Spleen (tissue), 11 donors: ENCODE measurements around the gene PEX1. TPM values are rescaled to one million over a fixed set of nuclear protein-coding genes. Genes with fewer than 3 reads are reported as not detected.

Experiments used
- DNase-seq: peaks from one replicate; pipeline ENCODE4 v3.0.0-alpha.2; 2020
- H3K27ac ChIP-seq, 8 donors: fragments of 200-600 bp; sonication (generic) in 7 of 8; 1 replicate in 4 of 8; 2 replicates in 4 of 8; pipeline versions ENCODE4 v1.5.0 to v1.8.0; 2016 to 2021; ENCODE audit warnings: inconsistent platforms in 4 of 8, mild to moderate bottlenecking in 4 of 8, moderate library complexity in 1 of 8
- H3K27me3 ChIP-seq, 7 donors: fragments of 200-600 bp; sonication (generic) in 6 of 7; replicated peaks in 1 of 7; 1 replicate in 4 of 7; 2 replicates in 3 of 7; pipeline versions ENCODE4 v1.5.0 to v1.8.0; 2016 to 2021; ENCODE audit warnings: inconsistent platforms in 3 of 7, mild to moderate bottlenecking in 1 of 7
- H3K36me3 ChIP-seq, 6 donors: fragments of 200-600 bp; sonication (generic) in 5 of 6; 1 replicate in 4 of 6; 2 replicates in 2 of 6; pipeline versions ENCODE4 v1.5.0 to v1.8.0; 2016 to 2021; ENCODE audit warnings: inconsistent platforms in 2 of 6
- H3K4me1 ChIP-seq, 6 donors: fragments of 200-600 bp; sonication (generic) in 5 of 6; 1 replicate in 3 of 6; 2 replicates in 3 of 6; pipeline versions ENCODE4 v1.5.0 to v1.8.0; 2016 to 2021; ENCODE audit warnings: inconsistent platforms in 3 of 6
- H3K4me3 ChIP-seq, 8 donors: fragments of 200-600 bp; sonication (generic) in 7 of 8; 1 replicate in 4 of 8; 2 replicates in 4 of 8; pipeline versions ENCODE4 v1.5.0 to v1.8.0; 2016 to 2021; ENCODE audit warnings: inconsistent platforms in 4 of 8, mild to moderate bottlenecking in 4 of 8, moderate library complexity in 2 of 8
- H3K9me3 ChIP-seq, 8 donors: fragments of 200-600 bp; sonication (generic) in 7 of 8; 1 replicate in 4 of 8; 2 replicates in 4 of 8; pipeline versions ENCODE4 v1.5.0 to v1.8.0; 2016 to 2021; ENCODE audit warnings: inconsistent platforms in 4 of 8
- CTCF ChIP-seq, 11 experiments: fragments of 200-600 bp in 7 of 11; fragments of 450-650 bp in 4 of 11; sonication (generic) in 4 of 11; IDR thresholded peaks in 8 of 11; conservative IDR thresholded peaks in 3 of 11; 1 replicate in 7 of 11; 2 replicates in 4 of 11; pipeline versions ENCODE4 v1.4.0 to v1.8.0; 2016 to 2021; ENCODE audit warnings: antibody characterized with exemption in 11 of 11, inconsistent platforms in 4 of 11, mild to moderate bottlenecking in 1 of 11
- POLR2A ChIP-seq, 3 donors: fragments of 450-650 bp; IDR thresholded peaks; one replicate each; pipeline ENCODE4 v1.5.1; 2017; ENCODE audit warnings: antibody characterized with exemption in 3 of 3, mild to moderate bottlenecking in 1 of 3
- POLR2AphosphoS5 ChIP-seq, 3 donors: sonication (generic); formaldehyde crosslinking; IDR thresholded peaks; one replicate each; pipeline ENCODE4 v1.5.1; 2017; ENCODE audit warnings: antibody characterized with exemption in 3 of 3
- WGBS, 5 donors: extraction: QIAGEN DNeasy Blood & Tissue Kit in 3 of 5; methylation state at CpG; one replicate each; pipeline versions ENCODE4 v1.1.5 to v1.1.7; 2013 to 2018; 5-methylcytosine and 5-hydroxymethylcytosine counted together
- intact Hi-C: fragments of 100-400 bp; cut with DNase I; formaldehyde crosslinking; loops from one replicate; pipeline ENCODE4 v1.15.0; 2023; ENCODE audit warnings: low total_unique reads
- polyA plus RNA-seq, 3 donors: library from polyadenylated mRNA; stranded (reverse); fragments of 200-250 nt; gene quantifications; one replicate each; pipeline ENCODE4 v1.2.1, GENCODE V29; 2013
- total RNA-seq, 7 donors: library from RNA; depleted of rRNA in 3 of 7; stranded (reverse); fragments of >200 nt in 3 of 7; fragmentation: NEBNext Ultra II Directional in 4 of 7; extraction: Animal tissue kit (Norgen Biotek cat#: 25700) in 4 of 7; gene quantifications; one replicate each; pipeline versions ENCODE4 v1.1.0 to v1.2.1, GENCODE V29; 2016 to 2021
- donor health status: healthy with polysubstance abuse.
- donor health status: DM: no; HTN: no; CAD: no; lungs with moderate emphysema.
- donor health status: DM: no; HTN: no; CAD: no.
- donor health status: Bipolar disorder and iron deficiency.
- donor health status: healthy.
- donor health status: DM: no; HTN: no; CAD: no.
- donor health status: DM: yes; HTN: yes; CAD: no.

Gene PEX1
- total and polyA plus RNA-seq, 10 donors = 13.1 to 37.4 (median 21.0) TPM

- no peaks in the 10 kb centered on the region for H3K4me1 ChIP-seq
- WGBS, 5 donors = 84 to 97% (median 94%) methylated on average over 2 of the region's 2 CpGs
- H3K9me3 ChIP-seq = peaks cover 0 to 5% (median 1%) of the 10 kb centered on the region in 8 donors
- no peak overlapping the region for H3K27ac ChIP-seq
- no peak for DNase-seq
- H3K36me3 ChIP-seq = peaks cover 0 to 68% (median 6%) of the 10 kb centered on the region in 6 donors
- H3K27me3 ChIP-seq = no peaks in the 10 kb centered on the region
- intact Hi-C loops = no loop called here
- TF ChIP-seq POLR2AphosphoS5 (IDR thresholded peaks at IDR 0.05) (no peak), POLR2A (IDR thresholded peaks at IDR 0.05) (no peak), CTCF (IDR thresholded peaks at IDR 0.05 in 8 of 11, conservative IDR thresholded peaks at IDR 0.05 in 3 of 11) (no peak)
- H3K4me3 ChIP-seq = no peak overlapping the region
Observed at GRCh38 chr7:92466682-92467081, 61.6 kb downstream of the PEX1 start.

- Histone ChIP-seq H3K9me3 (peaks cover 0 to 5% (median 1%) of the 10 kb centered on the region in 8 donors), H3K36me3 (peaks cover 0 to 51% (median 6%) of the 10 kb centered on the region in 6 donors), H3K27me3 (no peaks in the 10 kb centered on the region), H3K4me1 (no peaks in the 10 kb centered on the region), H3K27ac (no peak overlapping the region), H3K4me3 (no peak overlapping the region)
- intact Hi-C loops = no loop called here
- WGBS, 5 donors = 82 to 91% (median 85%) methylated on average over 3 of the region's 3 CpGs
- TF ChIP-seq POLR2AphosphoS5 (IDR thresholded peaks at IDR 0.05) (no peak), CTCF (IDR thresholded peaks at IDR 0.05 in 8 of 11, conservative IDR thresholded peaks at IDR 0.05 in 3 of 11) (no peak), POLR2A (IDR thresholded peaks at IDR 0.05) (no peak)
- no peak for DNase-seq
Observed at GRCh38 chr7:92464515-92464914, 63.8 kb downstream of the PEX1 start.

GRCh38 chr7:92462560-92462959 lies 65.8 kb downstream of the PEX1 start:
- no peak for DNase-seq
- Histone ChIP-seq H3K27ac (no peak overlapping the region), H3K36me3 (peaks cover 0 to 57% (median 13%) of the 10 kb centered on the region in 6 donors), H3K9me3 (no peaks in the 10 kb centered on the region), H3K4me1 (no peaks in the 10 kb centered on the region), H3K4me3 (no peak overlapping the region), H3K27me3 (no peaks in the 10 kb centered on the region)
- WGBS, 5 donors = 89 to 99% (median 96%) methylated on average over 3 of the region's 3 CpGs
- TF ChIP-seq CTCF (IDR thresholded peaks at IDR 0.05 in 8 of 11, conservative IDR thresholded peaks at IDR 0.05 in 3 of 11) = no peak
- no peak for TF ChIP-seq POLR2A (IDR thresholded peaks at IDR 0.05)
- TF ChIP-seq POLR2AphosphoS5 (IDR thresholded peaks at IDR 0.05) = no peak
- intact Hi-C loops = no loop called here

GRCh38 chr7:92461027-92462003 lies 67.0 kb downstream of the PEX1 start:
- no peak overlapping the region for H3K27ac ChIP-seq
- intact Hi-C loops = no loop called here
- DNase-seq = no peak

More at GRCh38 chr7:92461027-92462003, 67.0 kb downstream of the PEX1 start:
- Histone ChIP-seq H3K4me1 (no peaks in the 10 kb centered on the region), H3K36me3 (peaks cover 0 to 60% (median 23%) of the 10 kb centered on the region in 6 donors), H3K9me3 (no peaks in the 10 kb centered on the region), H3K4me3 (no peak overlapping the region), H3K27me3 (no peaks in the 10 kb centered on the region)
- TF ChIP-seq CTCF (IDR thresholded peaks at IDR 0.05 in 8 of 11, conservative IDR thresholded peaks at IDR 0.05 in 3 of 11) = peak in 10 of 11 experiments; percentile 16 to 73 (median 55)
- no peak for TF ChIP-seq POLR2A (IDR thresholded peaks at IDR 0.05)
- WGBS, 5 donors = 71 to 78% (median 74%) methylated on average over 8 of the region's 8 CpGs
